MM.1S (cell line): ENCODE measurements around the gene GNAQ.

Experiments
- DNase-seq: peaks from one replicate; pipeline ENCODE4 v3.0.0-alpha.2; 2015
- H2AFZ ChIP-seq: fragments of 300-600 bp; sonication (generic); 2 replicates; pipeline ENCODE4 v1.6.0; 2016; ENCODE audit warnings: antibody characterized with exemption, low read length
- H3F3A ChIP-seq: fragments of 300-600 bp; sonication (generic); 2 replicates; pipeline ENCODE4 v1.6.1; 2016; ENCODE audit warnings: mild to moderate bottlenecking, antibody characterized with exemption, low read length, moderate library complexity, mixed read lengths; ENCODE audit not compliant: insufficient read depth
- H3K27ac ChIP-seq: fragments of 300-600 bp; sonication (generic); 2 replicates; pipeline ENCODE4 v1.5.1; 2016; ENCODE audit warnings: mild to moderate bottlenecking, low read length
- H3K27me3 ChIP-seq: fragments of 300-600 bp; sonication (generic); replicated peaks from 2 replicates; pipeline ENCODE4 v1.6.0; 2016; ENCODE audit warnings: low read length; ENCODE audit not compliant: insufficient read depth
- H3K36me3 ChIP-seq: fragments of 300-600 bp; sonication (generic); replicated peaks from 2 replicates; pipeline ENCODE4 v1.6.1; 2016; ENCODE audit warnings: mild to moderate bottlenecking, low read length, mixed read lengths; ENCODE audit not compliant: insufficient read depth
- H3K4me1 ChIP-seq: fragments of 300-600 bp; sonication (generic); 2 replicates; pipeline ENCODE4 v1.6.1; 2016; ENCODE audit warnings: low read length, mixed read lengths
- H3K4me2 ChIP-seq: fragments of 300-600 bp; sonication (generic); 2 replicates; pipeline ENCODE4 v1.6.0; 2016; ENCODE audit warnings: low read depth, low read length
- H3K4me3 ChIP-seq: fragments of 300-600 bp; sonication (generic); 2 replicates; pipeline ENCODE4 v1.5.1; 2016; ENCODE audit warnings: low read length, mixed read lengths
- H3K79me2 ChIP-seq: fragments of 300-600 bp; sonication (generic); 2 replicates; pipeline ENCODE4 v1.6.1; 2016; ENCODE audit warnings: mixed run types, low read length, mixed read lengths
- H3K9ac ChIP-seq: fragments of 300-600 bp; sonication (generic); 2 replicates; pipeline ENCODE4 v1.6.1; 2016; ENCODE audit warnings: low read length, mixed read lengths
- H3K9me2 ChIP-seq: fragments of 300-600 bp; sonication (generic); replicated peaks from 2 replicates; pipeline ENCODE4 v1.6.1; 2016; ENCODE audit warnings: mild to moderate bottlenecking, low read length, mixed read lengths; ENCODE audit not compliant: insufficient read depth
- H3K9me3 ChIP-seq: fragments of 300-600 bp; sonication (generic); replicated peaks from 2 replicates; pipeline ENCODE4 v1.6.1; 2016; ENCODE audit warnings: mild to moderate bottlenecking, low read length, mixed read lengths; ENCODE audit not compliant: insufficient read depth
- H4K20me1 ChIP-seq: fragments of 300-600 bp; sonication (generic); 2 replicates; pipeline ENCODE4 v1.6.1; 2016; ENCODE audit warnings: mild to moderate bottlenecking, low read length, moderate library complexity, mixed read lengths; ENCODE audit not compliant: insufficient read depth
- CTCF ChIP-seq: fragments of 300-600 bp; sonication (generic); IDR thresholded peaks from 2 replicates; pipeline ENCODE4 v1.5.1; 2016; ENCODE audit warnings: antibody characterized with exemption, low read length, mixed read lengths
- EZH2 ChIP-seq: fragments of 300-600 bp; sonication (generic); optimal IDR thresholded peaks from 2 replicates; pipeline ENCODE3; 2017; ENCODE audit warnings: low read depth, mild to moderate bottlenecking, antibody characterized with exemption, low read length, mixed read lengths
- EZH2phosphoT487 ChIP-seq: fragments of 300-600 bp; sonication (generic); IDR thresholded peaks from 2 replicates; pipeline ENCODE4 v1.6.1; 2018; ENCODE audit warnings: antibody characterized with exemption, low read length

GNAQ gene

GRCh38 chr9:78017190-78017693 is 14.4 kb downstream of the GNAQ start:
- Histone ChIP-seq H3K9ac (no peak overlapping the region), H3K79me2 (peaks cover 3% of the 10 kb centered on the region; the same call in 1 of the 2 replicates), H3K27ac (no peak overlapping the region), H3K4me2 (no peak overlapping the region), H3K9me3 (no peaks in the 10 kb centered on the region), H2AFZ (no peak overlapping the region), H3K27me3 (no peaks in the 10 kb centered on the region), H3K36me3 (no peaks in the 10 kb centered on the region), H3K4me1 (no peaks in the 10 kb centered on the region), H3F3A (no peaks in the 10 kb centered on the region), H3K4me3 (no peak overlapping the region), H3K9me2 (no peaks in the 10 kb centered on the region), H4K20me1 (no peaks in the 10 kb centered on the region)
- TF ChIP-seq EZH2, result no peak
- TF ChIP-seq CTCF, result no peak
- TF ChIP-seq EZH2phosphoT487, result no peak
- DNase-seq, result no peak

- Histone ChIP-seq H3K9me2 (no peaks in the 10 kb centered on the region), H3K79me2 (peaks cover 3% of the 10 kb centered on the region; the same call in 1 of the 2 replicates), H3K4me3 (no peak overlapping the region), H3K9me3 (no peaks in the 10 kb centered on the region), H3K9ac (no peak overlapping the region), H3K4me2 (no peak overlapping the region), H4K20me1 (no peaks in the 10 kb centered on the region), H3K36me3 (no peaks in the 10 kb centered on the region), H3K4me1 (no peaks in the 10 kb centered on the region), H3K27me3 (no peaks in the 10 kb centered on the region), H2AFZ (no peak overlapping the region), H3F3A (no peaks in the 10 kb centered on the region), H3K27ac (no peak overlapping the region)
- DNase-seq, result no peak
- no peak for TF ChIP-seq EZH2phosphoT487
- TF ChIP-seq EZH2, result no peak
- TF ChIP-seq CTCF, result no peak
Observed at GRCh38 chr9:78015241-78015640, 16.4 kb downstream of the GNAQ start.

GRCh38 chr9:78014776-78015175 is 16.8 kb downstream of the GNAQ start:
- Histone ChIP-seq H2AFZ (no peak overlapping the region), H3K27me3 (no peaks in the 10 kb centered on the region), H3K4me3 (no peak overlapping the region), H3F3A (no peaks in the 10 kb centered on the region), H3K9me3 (no peaks in the 10 kb centered on the region), H3K27ac (no peak overlapping the region), H3K4me1 (no peaks in the 10 kb centered on the region), H3K4me2 (no peak overlapping the region), H4K20me1 (no peaks in the 10 kb centered on the region), H3K36me3 (no peaks in the 10 kb centered on the region), H3K9ac (no peak overlapping the region), H3K9me2 (no peaks in the 10 kb centered on the region), H3K79me2 (0 out of 2 replicates have a peak, but pooled peaks cover 3% of the 10 kb centered on the region)
- no peak for DNase-seq
- no peak for TF ChIP-seq EZH2phosphoT487
- no peak for TF ChIP-seq EZH2
- TF ChIP-seq CTCF, result no peak
